Measurements from ENCODE around the gene TMEM252.

DNA sequence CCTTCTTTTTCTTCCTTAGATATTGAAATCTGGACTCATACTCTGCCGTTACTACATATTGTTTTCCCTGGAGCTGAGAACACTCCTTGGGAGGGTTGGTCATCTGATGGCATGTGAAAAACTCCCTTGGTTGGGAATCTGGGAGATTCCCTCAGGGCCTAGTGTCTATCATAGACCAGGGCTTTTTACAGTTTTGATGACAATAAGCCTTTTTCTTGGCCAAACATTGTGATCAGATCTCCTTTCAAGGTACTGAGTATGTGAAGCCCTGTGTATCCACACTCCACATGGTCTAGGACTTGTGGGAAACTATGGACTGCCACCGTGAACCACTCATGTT, 32.9 kb downstream of the TMEM252 start:
- no peak for TF ChIP-seq POLR2A (IDR thresholded peaks at IDR 0.05; ENCODE audit: low read length)
- TF ChIP-seq GATA1 (IDR thresholded peaks at IDR 0.05; ENCODE audit: low read depth, low read length), result no peak
